GM19193 (cell line): ENCODE measurements around the gene TMCC2.
A peak's percentile ranks its signal among the peaks of the same experiment; 100 is the strongest.

Source experiments
- POLR2A ChIP-seq: IDR thresholded peaks from 4 replicates; pipeline ENCODE4 v1.6.1; 2011; ENCODE audit not compliant: insufficient read depth, insufficient read length; ENCODE audit errors: extremely low read depth

Gene TMCC2

GRCh38 chr1:205210756-205211168 is 17.0 kb upstream of the TMCC2 start:
- no peak for TF ChIP-seq POLR2A

- TF ChIP-seq POLR2A: peak; percentile 61
Observed at GRCh38 chr1:205211169-205211838, 16.4 kb upstream of the TMCC2 start, which contains the start of gene DSTYK. TSS of gene DSTYK (minus strand) at chr1:205211702. CDS start at chr1:205211535, 167 bp downstream.

- TF ChIP-seq POLR2A: no peak
Observed at GRCh38 chr1:205211839-205212536, 15.8 kb upstream of the TMCC2 start.

GRCh38 chr1:205214756-205215155 is 13.0 kb upstream of the TMCC2 start:
- no peak for TF ChIP-seq POLR2A

GRCh38 chr1:205216588-205216987 is 11.2 kb upstream of the TMCC2 start:
- TF ChIP-seq POLR2A: no peak

- TF ChIP-seq POLR2A: no peak
Observed at GRCh38 chr1:205217418-205217817, 10.3 kb upstream of the TMCC2 start.

- TF ChIP-seq POLR2A: no peak
Observed at GRCh38 chr1:205220421-205220820, 7.3 kb upstream of the TMCC2 start.

- no peak for TF ChIP-seq POLR2A
Observed at GRCh38 chr1:205224736-205225135, 3.0 kb upstream of the TMCC2 start.

GRCh38 chr1:205225901-205226765 is 1.6 kb upstream of the TMCC2 start:
- TF ChIP-seq POLR2A: no peak

- TF ChIP-seq POLR2A: no peak
Observed at GRCh38 chr1:205226868-205227583, 720 bp upstream of the TMCC2 start.

- TF ChIP-seq POLR2A: no peak
Observed at GRCh38 chr1:205228093-205228521, 361 bp downstream of the TMCC2 start.

GRCh38 chr1:205229399-205229871 is 1.7 kb downstream of the TMCC2 start:
- no peak for TF ChIP-seq POLR2A

- TF ChIP-seq POLR2A: no peak
Observed at GRCh38 chr1:205229916-205230700, 2.4 kb downstream of the TMCC2 start.

- TF ChIP-seq POLR2A: no peak
Observed at GRCh38 chr1:205230982-205231381, 3.2 kb downstream of the TMCC2 start.
